ENCODE results near the gene YBEY.

DNA sequence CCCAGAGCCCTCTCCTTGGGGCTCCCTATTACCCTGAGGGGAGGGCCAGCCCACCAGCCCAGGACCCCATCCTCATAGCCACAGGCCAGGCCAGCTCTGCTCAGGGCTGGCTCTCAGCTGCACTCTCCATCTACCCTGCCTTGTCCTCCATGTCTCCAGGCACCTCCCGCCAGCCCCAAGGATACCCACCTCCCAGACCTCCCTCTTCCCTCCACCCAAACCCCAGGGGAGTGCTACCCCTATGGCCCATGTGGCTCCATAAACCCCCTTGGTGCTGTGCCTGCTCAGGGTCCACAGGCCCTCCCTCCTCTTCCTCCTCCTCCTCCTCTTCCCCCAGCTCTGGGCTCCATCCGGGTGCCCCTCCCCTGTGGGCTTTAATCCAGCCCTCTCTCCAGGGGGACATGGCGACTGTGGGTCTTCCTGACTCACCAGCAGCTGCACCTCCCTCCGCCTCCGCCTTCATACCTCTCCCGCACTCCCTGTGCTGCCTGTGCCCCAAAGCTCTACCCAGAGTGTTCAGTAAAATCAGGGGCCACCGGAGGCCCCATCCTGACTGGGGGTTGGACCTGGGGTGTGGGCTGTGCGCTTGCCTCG is 9.1 kb downstream of the YBEY start:
- TF ChIP-seq ZNF274 (IDR thresholded peaks at IDR 0.05; ENCODE audit: low read depth, low read length) (no peak), YY1 (IDR thresholded peaks at IDR 0.05; ENCODE audit: insufficient read depth, insufficient read length) (no peak), SUZ12 (IDR thresholded peaks at IDR 0.05; ENCODE audit: extremely low read depth, insufficient read depth, insufficient read length) (no peak)

Measured in NT2/D1 (cell line).